CD14-positive monocyte (primary cell): Measurements from ENCODE around the gene USHBP1. TPM values are rescaled to one million over a fixed set of nuclear protein-coding genes. Genes with fewer than 3 reads are reported as not detected.

Experiments
- DNase-seq, 3 donors: peaks; one replicate each; pipeline ENCODE4 v3.0.0-alpha.2; 2011 to 2022
- H2AFZ ChIP-seq: 2 replicates; pipeline ENCODE4 v1.6.0; 2012; ENCODE audit warnings: mild to moderate bottlenecking, low read depth, low read length, inconsistent platforms; ENCODE audit not compliant: insufficient read depth, poor library complexity, severe bottlenecking
- H3K27ac ChIP-seq, 2 donors: 1 replicate in 1 of 2; 2 replicates in 1 of 2; pipeline ENCODE4 v1.5.1; 2012 to 2013; ENCODE audit warnings: low read length in 2 of 2, control low read depth in 1 of 2, inconsistent platforms in 1 of 2, low read depth in 1 of 2, mild to moderate bottlenecking in 1 of 2
- H3K27me3 ChIP-seq, 2 donors: one replicate each; pipeline versions ENCODE4 v1.6.0 to v1.6.1; 2011 to 2013; ENCODE audit warnings: low read length in 2 of 2; ENCODE audit not compliant: control insufficient read depth in 2 of 2, insufficient read depth in 2 of 2
- H3K36me3 ChIP-seq, 2 donors: replicated peaks in 1 of 2; 1 replicate in 1 of 2; 2 replicates in 1 of 2; pipeline versions ENCODE4 v1.5.1 to v1.6.1; 2012 to 2013; ENCODE audit warnings: low read length in 2 of 2, control low read depth in 1 of 2, inconsistent platforms in 1 of 2, mild to moderate bottlenecking in 1 of 2; ENCODE audit not compliant: insufficient read depth in 2 of 2, control insufficient read depth in 1 of 2
- H3K4me1 ChIP-seq, 2 donors: 1 replicate in 1 of 2; 2 replicates in 1 of 2; pipeline versions ENCODE4 v1.5.1 to v1.6.1; 2012 to 2013; ENCODE audit warnings: low read length in 2 of 2, control low read depth in 1 of 2, inconsistent platforms in 1 of 2, mild to moderate bottlenecking in 1 of 2, moderate library complexity in 1 of 2; ENCODE audit not compliant: insufficient read depth in 2 of 2, control insufficient read depth in 1 of 2
- H3K4me2 ChIP-seq: replicated peaks from 2 replicates; pipeline ENCODE3; 2012; ENCODE audit warnings: low read length, moderate library complexity, mild to moderate bottlenecking; ENCODE audit not compliant: poor library complexity, severe bottlenecking; ENCODE audit errors: extremely low read depth
- H3K4me3 ChIP-seq, 3 experiments: fragments of 200-600 bp in 1 of 3; sonication (generic) in 1 of 3; replicated peaks in 1 of 3; 1 replicate in 2 of 3; 2 replicates in 1 of 3; pipeline ENCODE4 v1.5.1; 2011 to 2013; ENCODE audit warnings: low read length in 3 of 3, mild to moderate bottlenecking in 3 of 3, control low read depth in 2 of 3, low read depth in 2 of 3, inconsistent platforms in 1 of 3, moderate library complexity in 1 of 3
- H3K79me2 ChIP-seq: 2 replicates; pipeline ENCODE4 v1.6.0; 2012; ENCODE audit warnings: mild to moderate bottlenecking, control low read depth, inconsistent platforms, low read length, moderate library complexity; ENCODE audit not compliant: insufficient read depth
- H3K9ac ChIP-seq: 2 replicates; pipeline ENCODE4 v1.6.0; 2017; ENCODE audit warnings: low read length, mild to moderate bottlenecking; ENCODE audit not compliant: insufficient read depth, poor library complexity, severe bottlenecking
- H3K9me3 ChIP-seq, 2 donors: replicated peaks in 1 of 2; 1 replicate in 1 of 2; 2 replicates in 1 of 2; pipeline versions ENCODE4 v1.5.1 to v1.6.1; 2012 to 2013; ENCODE audit warnings: low read length in 2 of 2, control low read depth in 1 of 2; ENCODE audit not compliant: control insufficient read depth in 1 of 2, insufficient read depth in 1 of 2
- H4K20me1 ChIP-seq: 2 replicates; pipeline ENCODE4 v1.6.0; 2012; ENCODE audit warnings: mild to moderate bottlenecking, low read length, control low read depth, moderate library complexity; ENCODE audit not compliant: insufficient read depth
- H3K27ac Mint-ChIP-seq, 7 donors: one replicate each; pipeline ENCODE4 v1.8.0; 2020; ENCODE audit warnings: mild to moderate bottlenecking in 7 of 7, mixed read lengths in 7 of 7, moderate library complexity in 6 of 7, inconsistent platforms in 2 of 7
- H3K27me3 Mint-ChIP-seq, 3 donors: one replicate each; pipeline ENCODE4 v1.8.0; 2021 to 2022; ENCODE audit warnings: low read depth in 3 of 3, mild to moderate bottlenecking in 3 of 3, mixed read lengths in 3 of 3, moderate library complexity in 3 of 3, inconsistent platforms in 1 of 3
- H3K36me3 Mint-ChIP-seq, 2 donors: one replicate each; pipeline ENCODE4 v1.8.0; 2020; ENCODE audit warnings: mixed read lengths in 2 of 2, inconsistent platforms in 1 of 2, mild to moderate bottlenecking in 1 of 2
- H3K4me1 Mint-ChIP-seq: one replicate; pipeline ENCODE4 v1.8.0; 2020; ENCODE audit warnings: mild to moderate bottlenecking, mixed read lengths
- H3K4me3 Mint-ChIP-seq, 2 donors: one replicate each; pipeline ENCODE4 v1.8.0; 2020; ENCODE audit warnings: mild to moderate bottlenecking in 2 of 2, mixed read lengths in 2 of 2, moderate library complexity in 1 of 2
- H3K9me3 Mint-ChIP-seq, 7 donors: one replicate each; pipeline ENCODE4 v1.8.0; 2020 to 2022; ENCODE audit warnings: mixed read lengths in 7 of 7, mild to moderate bottlenecking in 6 of 7, moderate library complexity in 6 of 7, inconsistent platforms in 2 of 7
- CTCF ChIP-seq: fragments of 200-600 bp; IDR thresholded peaks from one replicate; pipeline ENCODE4 v1.8.0; 2022; ENCODE audit warnings: antibody characterized with exemption, mild to moderate bottlenecking
- WGBS: methylation state at CpG from one replicate; pipeline ENCODE4 v1.1.5; 2013; ENCODE audit warnings: missing lambda C conversion rate; ENCODE audit not compliant: insufficient coverage; 5-methylcytosine and 5-hydroxymethylcytosine counted together
- intact Hi-C, 2 donors: fragments of 100-400 bp; cut with micrococcal nuclease; formaldehyde crosslinking; loops; one replicate each; pipeline versions ENCODE4 v1.15.0 to v1.15.1; 2023
- polyA plus RNA-seq, 3 donors: library from polyadenylated mRNA; depleted of rRNA in 1 of 3; unstranded in 2 of 3; stranded (reverse) in 1 of 3; fragments of 300-500 nt in 2 of 3; fragments of >200 nt in 1 of 3; fragmentation: Illumina TruSeq in 2 of 3; gene quantifications; 1 replicate in 2 of 3; 2 replicates in 1 of 3; pipeline ENCODE4 v1.2.3, GENCODE V29; 2012 to 2021

USHBP1 gene
- polyA plus RNA-seq, 3 donors: not detected

GRCh38 chr19:17305517-17306284 lies 41.2 kb upstream of the USHBP1 start, which contains the start of gene MRPL34:
TSS of gene MRPL34 (plus strand) at chr19:17305872. CDS start at chr19:17305893, 21 bp downstream.
- H3K4me1 Mint-ChIP-seq: peaks cover 42% of the 10 kb centered on the region
- H3K79me2 ChIP-seq: peaks cover 52% of the 10 kb centered on the region
- H3K4me2 ChIP-seq: peak within 1 kb of the TSS; percentile 80
- H3K36me3 Mint-ChIP-seq: peaks cover 4 to 5% of the 10 kb centered on the region in 2 donors
- H3K36me3 ChIP-seq: peaks cover 0 to 2% of the 10 kb centered on the region in 2 donors
- H3K27ac ChIP-seq: peak within 1 kb of the TSS; percentile 56 to 82
- peaks cover 0 to 3% (median 0%) of the 10 kb centered on the region in 3 donors for H3K27me3 Mint-ChIP-seq
- H3K9me3 Mint-ChIP-seq: peaks cover 0 to 1% (median 0%) of the 10 kb centered on the region in 7 donors
- peak within 1 kb of the TSS; percentile 66 for H3K9ac ChIP-seq
- intact Hi-C loops: loop anchor here in 1 of 2 donors (2.0 kb wide), 1 partner anchor 39 kb away; the partner anchor contains the start of gene BABAM1
- peak within 1 kb of the TSS; percentile 82 to 93 (median 90) for H3K27ac Mint-ChIP-seq
- H3K4me3 ChIP-seq: peak within 1 kb of the TSS; percentile 53 to 76 (median 75)
- WGBS: under 1% methylated on average over 54 of the region's 55 CpGs
- peak; percentile 81 for TF ChIP-seq CTCF
- no peaks in the 10 kb centered on the region for H3K27me3 ChIP-seq
- no peaks in the 10 kb centered on the region for H3K9me3 ChIP-seq
- peak; percentile 98 to 99 (median 99) for DNase-seq
- peaks cover 54 to 63% of the 10 kb centered on the region in 2 donors for H3K4me1 ChIP-seq
- peak within 1 kb of the TSS; percentile 86 to 90 for H3K4me3 Mint-ChIP-seq
- H2AFZ ChIP-seq: peak within 1 kb of the TSS; percentile 88
- H4K20me1 ChIP-seq: peaks cover 27% of the 10 kb centered on the region

DNA sequence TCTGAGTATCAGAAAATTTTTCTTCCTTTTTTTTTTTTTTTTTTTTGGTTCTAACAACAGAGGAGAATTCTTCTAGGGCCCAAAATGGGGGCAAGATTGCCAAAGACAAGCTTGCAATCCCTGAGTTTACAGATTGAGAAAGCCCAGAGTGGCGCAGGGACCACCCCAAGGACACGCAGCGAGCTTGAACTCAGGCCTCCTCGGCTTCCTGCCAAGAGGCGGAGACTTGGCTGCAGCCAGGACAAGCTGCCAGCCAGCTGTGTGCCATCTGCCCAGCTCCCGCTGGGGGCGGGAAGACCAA lies 40.6 kb upstream of the USHBP1 start:
- Histone ChIP-seq H4K20me1 (peaks cover 22% of the 10 kb centered on the region), H3K4me2 (peak overlapping the region; percentile 80), H3K9ac (no peak overlapping the region), H2AFZ (no peak overlapping the region), H3K27me3 (no peaks in the 10 kb centered on the region), H3K36me3 (peaks cover 0 to 2% of the 10 kb centered on the region in 2 donors), H3K27ac (peak overlapping the region in 1 of 2 donors; percentile 82), H3K4me3 (peak overlapping the region in 2 of 3 experiments; percentile 75 to 76), H3K4me1 (peaks cover 50 to 57% of the 10 kb centered on the region in 2 donors), H3K9me3 (no peaks in the 10 kb centered on the region), H3K79me2 (peaks cover 48% of the 10 kb centered on the region)
- TF ChIP-seq CTCF: no peak
- WGBS: 0% methylated on average over 7 of the region's 7 CpGs
- peak overlapping the region; percentile 67 to 93 (median 90) for H3K27ac Mint-ChIP-seq
- no peak for DNase-seq
- peak overlapping the region; percentile 86 to 90 for H3K4me3 Mint-ChIP-seq
- peaks cover 5 to 11% of the 10 kb centered on the region in 2 donors for H3K36me3 Mint-ChIP-seq
- peaks cover 0 to 1% (median 0%) of the 10 kb centered on the region in 7 donors for H3K9me3 Mint-ChIP-seq
- intact Hi-C loops: loop anchor here in 1 of 2 donors (2.0 kb wide), 1 partner anchor 38 kb away; the partner anchor contains the start of gene BABAM1
- H3K4me1 Mint-ChIP-seq: peaks cover 37% of the 10 kb centered on the region
- H3K27me3 Mint-ChIP-seq: peaks cover 0 to 3% (median 0%) of the 10 kb centered on the region in 3 donors
